Measurements from ENCODE around the gene FGD6. TPM values are rescaled to one million over a fixed set of nuclear protein-coding genes. Genes with fewer than 3 reads are reported as not detected.

The FGD6 gene
- total RNA-seq, 1 experiment from 2014 or later = 18.2 TPM

DNA sequence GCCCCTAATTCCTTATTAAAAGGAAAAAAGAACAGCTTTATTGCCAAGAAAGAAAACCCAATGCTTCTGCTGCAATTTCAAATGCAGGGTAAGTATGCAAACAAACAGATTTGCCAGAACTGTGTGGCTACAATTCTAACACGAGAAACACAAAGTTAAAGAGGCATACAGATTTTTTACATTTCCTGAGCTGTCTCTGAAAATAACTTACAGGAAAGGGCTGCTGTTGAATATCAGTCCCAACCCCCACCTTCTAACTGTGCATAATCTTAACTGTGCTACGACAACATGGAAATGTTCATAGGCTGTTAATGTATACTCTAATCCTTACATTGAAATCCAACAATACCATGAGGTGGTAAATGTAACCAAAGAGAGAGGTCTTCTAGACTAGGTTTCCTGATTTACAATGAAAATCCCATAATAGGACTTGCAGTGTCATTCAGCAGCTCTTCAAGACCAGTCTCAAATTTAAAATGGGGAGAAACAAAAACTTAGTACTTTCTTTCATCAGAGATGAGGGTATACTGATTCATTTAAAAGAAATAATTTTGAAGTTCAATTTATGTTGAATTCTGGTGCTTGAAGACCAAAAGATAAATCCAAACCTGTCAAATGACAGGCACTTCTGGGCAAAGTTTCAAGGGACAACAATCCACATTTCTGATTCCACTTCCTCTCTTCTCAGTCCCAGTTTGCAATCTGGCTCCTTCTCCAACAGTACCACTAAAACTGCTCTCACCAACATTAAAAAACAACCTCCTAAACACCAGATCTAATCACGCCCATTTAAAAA is 14.4 kb downstream of the FGD6 start:
- Histone ChIP-seq H3K4me1 (ENCODE audit: control insufficient read depth in 1 of 2, insufficient read depth in 2 of 2, low read length in 2 of 2) (peaks cover 62 to 85% of the 10 kb centered on the region in 2 experiments), H3K9me2 (ENCODE audit: insufficient read depth) (no peaks in the 10 kb centered on the region), H3K79me2 (ENCODE audit: insufficient read depth, low read length) (peaks cover 81% of the 10 kb centered on the region), H4K20me1 (ENCODE audit: insufficient read depth) (no peaks in the 10 kb centered on the region), H3K27me3 (ENCODE audit: insufficient read depth, low read length) (no peaks in the 10 kb centered on the region), H3K27ac (ENCODE audit: low read depth, low read length) (peak overlapping the region; percentile 94), H2AFZ (ENCODE audit: low read depth, low read length, poor library complexity, severe bottlenecking) (no peak overlapping the region), H3K4me2 (ENCODE audit: low read length) (peak overlapping the region; percentile 83), H3K4me3 (replicated peaks in 1 of 2; ENCODE audit: low read depth in 1 of 2, low read length in 2 of 2) (peak overlapping the region in 1 of 2 experiments; percentile 52; a peak in 1 of 4 replicates), H3K36me3 (ENCODE audit: control insufficient read depth in 1 of 2, insufficient read depth in 2 of 2, low read length in 2 of 2) (no peaks in the 10 kb centered on the region; a peak in 1 of 4 replicates), H3K9ac (ENCODE audit: low read length) (peak overlapping the region; percentile 68), H3K9me3 (ENCODE audit: control insufficient read depth in 1 of 2, insufficient read depth in 1 of 2, low read depth in 1 of 2, low read length in 2 of 2) (no peaks in the 10 kb centered on the region)
- peak; percentile 22; the same call in 1 of the 2 replicates for TF ChIP-seq POLR2AphosphoS5 (IDR thresholded peaks at IDR 0.05; ENCODE audit: low read depth, low read length)
- no peak for TF ChIP-seq EZH2phosphoT487 (IDR thresholded peaks at IDR 0.05; ENCODE audit: borderline replicate concordance)
- no peak for TF ChIP-seq JUND (IDR thresholded peaks at IDR 0.05)
- no peak for TF ChIP-seq ATF3 (IDR thresholded peaks at IDR 0.05)
- TF ChIP-seq FOSL1 (IDR thresholded peaks at IDR 0.05; ENCODE audit: low read depth) = no peak
- no peak for TF ChIP-seq RAD21 (IDR thresholded peaks at IDR 0.05; ENCODE audit: low read depth)
- ATAC-seq = no peak
- ChIA-PET CTCF (interaction anchor here (1.6 kb wide), 1 partner anchor 14 kb away, joined by 4 read pairs; the partner anchor contains the start of genes FGD6 and VEZT), RAD21 (ENCODE audit: low non-redundant PET in 1 of 2, low total read pairs in 2 of 2, uncharacterized antibody in 2 of 2, unreplicated experiment in 2 of 2) (no interaction called here), POLR2A (interaction anchor here (1.0 to 2.3 kb wide), 3 partner anchors 15 to 86 kb away, joined by 3 to 7 read pairs (median 7); partner anchors contain the start of genes FGD6 and VEZT)
- no peak for DNase-seq (ENCODE audit: low read depth, low spot score)
- no TSS peak for BruUV-seq (replicated peaks)
- intact Hi-C loops (cut with micrococcal nuclease) = loop anchor here (5.0 kb wide), 1 partner anchor 86 kb away; no protein-coding TSS in a partner anchor

- H3K9me3 ChIP-seq (ENCODE audit: control insufficient read depth in 1 of 2, insufficient read depth in 1 of 2, low read depth in 1 of 2, low read length in 2 of 2) = no peaks in the 10 kb centered on the region
- no peaks in the 10 kb centered on the region for H3K9me2 ChIP-seq (ENCODE audit: insufficient read depth)
- peaks cover 58 to 68% of the 10 kb centered on the region in 2 experiments for H3K4me1 ChIP-seq (ENCODE audit: control insufficient read depth in 1 of 2, insufficient read depth in 2 of 2, low read length in 2 of 2)
- DNase-seq (ENCODE audit: low read depth, low spot score) = no peak
- peak overlapping the region; percentile 78 for H3K4me2 ChIP-seq (ENCODE audit: low read length)
- no peaks in the 10 kb centered on the region for H4K20me1 ChIP-seq (ENCODE audit: insufficient read depth)
- H3K27me3 ChIP-seq (ENCODE audit: insufficient read depth, low read length) = no peaks in the 10 kb centered on the region
- peak overlapping the region; percentile 63 for H3K27ac ChIP-seq (ENCODE audit: low read depth, low read length)
- H3K9ac ChIP-seq (ENCODE audit: low read length) = peak overlapping the region; percentile 54
- H3K36me3 ChIP-seq (ENCODE audit: control insufficient read depth in 1 of 2, insufficient read depth in 2 of 2, low read length in 2 of 2) = no peaks in the 10 kb centered on the region; a peak in 1 of 4 replicates
- no peak overlapping the region for H2AFZ ChIP-seq (ENCODE audit: low read depth, low read length, poor library complexity, severe bottlenecking)
- ChIA-PET POLR2A (interaction anchor here (0.6 to 2.3 kb wide), 2 partner anchors 16 to 251 kb away, joined by 3 to 7 read pairs; partner anchors contain the start of genes FGD6 and VEZT), CTCF (interaction anchor here (1.0 kb wide), 1 partner anchor 333 kb away, joined by 3 read pairs; no protein-coding TSS in a partner anchor), RAD21 (ENCODE audit: low non-redundant PET in 1 of 2, low total read pairs in 2 of 2, uncharacterized antibody in 2 of 2, unreplicated experiment in 2 of 2) (no interaction called here)
- intact Hi-C loops (cut with micrococcal nuclease) = loop anchor here (5.0 kb wide), 1 partner anchor 84 kb away; no protein-coding TSS in a partner anchor
- BruUV-seq (replicated peaks) = no TSS peak
- H3K79me2 ChIP-seq (ENCODE audit: insufficient read depth, low read length) = peaks cover 65% of the 10 kb centered on the region
- peak overlapping the region; percentile 6 to 29 for H3K4me3 ChIP-seq (replicated peaks in 1 of 2; ENCODE audit: low read depth in 1 of 2, low read length in 2 of 2)
- ATAC-seq = peak; percentile 22; the same call in 1 of the 2 replicates
- no peak for TF ChIP-seq POLR2A (IDR thresholded peaks at IDR 0.05; ENCODE audit: borderline replicate concordance, extremely low read depth, insufficient read depth, insufficient read length)
- TF ChIP-seq, protein P1, sequence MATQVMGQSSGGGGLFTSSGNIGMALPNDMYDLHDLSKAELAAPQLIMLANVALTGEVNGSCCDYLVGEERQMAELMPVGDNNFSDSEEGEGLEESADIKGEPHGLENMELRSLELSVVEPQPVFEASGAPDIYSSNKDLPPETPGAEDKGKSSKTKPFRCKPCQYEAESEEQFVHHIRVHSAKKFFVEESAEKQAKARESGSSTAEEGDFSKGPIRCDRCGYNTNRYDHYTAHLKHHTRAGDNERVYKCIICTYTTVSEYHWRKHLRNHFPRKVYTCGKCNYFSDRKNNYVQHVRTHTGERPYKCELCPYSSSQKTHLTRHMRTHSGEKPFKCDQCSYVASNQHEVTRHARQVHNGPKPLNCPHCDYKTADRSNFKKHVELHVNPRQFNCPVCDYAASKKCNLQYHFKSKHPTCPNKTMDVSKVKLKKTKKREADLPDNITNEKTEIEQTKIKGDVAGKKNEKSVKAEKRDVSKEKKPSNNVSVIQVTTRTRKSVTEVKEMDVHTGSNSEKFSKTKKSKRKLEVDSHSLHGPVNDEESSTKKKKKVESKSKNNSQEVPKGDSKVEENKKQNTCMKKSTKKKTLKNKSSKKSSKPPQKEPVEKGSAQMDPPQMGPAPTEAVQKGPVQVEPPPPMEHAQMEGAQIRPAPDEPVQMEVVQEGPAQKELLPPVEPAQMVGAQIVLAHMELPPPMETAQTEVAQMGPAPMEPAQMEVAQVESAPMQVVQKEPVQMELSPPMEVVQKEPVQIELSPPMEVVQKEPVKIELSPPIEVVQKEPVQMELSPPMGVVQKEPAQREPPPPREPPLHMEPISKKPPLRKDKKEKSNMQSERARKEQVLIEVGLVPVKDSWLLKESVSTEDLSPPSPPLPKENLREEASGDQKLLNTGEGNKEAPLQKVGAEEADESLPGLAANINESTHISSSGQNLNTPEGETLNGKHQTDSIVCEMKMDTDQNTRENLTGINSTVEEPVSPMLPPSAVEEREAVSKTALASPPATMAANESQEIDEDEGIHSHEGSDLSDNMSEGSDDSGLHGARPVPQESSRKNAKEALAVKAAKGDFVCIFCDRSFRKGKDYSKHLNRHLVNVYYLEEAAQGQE (IDR thresholded peaks at IDR 0.05; ENCODE audit: low read depth) = no peak
- TF ChIP-seq ELF1 (IDR thresholded peaks at IDR 0.05; ENCODE audit: borderline replicate concordance, low read depth) = no peak
- TF ChIP-seq YY1 (IDR thresholded peaks at IDR 0.05; ENCODE audit: extremely low read depth, insufficient replicate concordance, low read depth, low read length) = no peak
- TF ChIP-seq CEBPB (IDR thresholded peaks at IDR 0.05; ENCODE audit: low read depth) = peak; percentile 55
- TF ChIP-seq EZH2phosphoT487 (IDR thresholded peaks at IDR 0.05; ENCODE audit: borderline replicate concordance) = no peak
Observed at GRCh38 chr12:95201056-95201670, 16.1 kb downstream of the FGD6 start.
